GM19035 (cell line): ENCODE measurements around the gene MYH15.

Experiments
- ATAC-seq: cut with Tn5 transposase; IDR thresholded peaks from one replicate; pipeline ENCODE4 v1.9.1; 2021; ENCODE audit not compliant: unreplicated experiment

MYH15 gene

GRCh38 chr3:108510496-108510895 is at the start of gene MYH15:
Gene MYH15, minus strand, starts transcription at chr3:108510596. Its CDS starts 66 bp downstream, at chr3:108510530.
- no peak for ATAC-seq

- no peak for ATAC-seq
These were observed 45.7 kb upstream of the MYH15 start for GRCh38 chr3:108555966-108556581.

GRCh38 chr3:108554913-108555571 is 44.6 kb upstream of the MYH15 start:
- ATAC-seq, result no peak

GRCh38 chr3:108554229-108554628 is 43.8 kb upstream of the MYH15 start:
- no peak for ATAC-seq

GRCh38 chr3:108552267-108553159 is 42.1 kb upstream of the MYH15 start:
- ATAC-seq, result peak; percentile 72

GRCh38 chr3:108548886-108549285 is 38.5 kb upstream of the MYH15 start:
- ATAC-seq, result no peak

- no peak for ATAC-seq
These were observed 37.9 kb upstream of the MYH15 start for GRCh38 chr3:108548304-108548703.

- peak; percentile 68 for ATAC-seq
These were observed 36.3 kb upstream of the MYH15 start for GRCh38 chr3:108546692-108547091.

- peak; percentile 57 for ATAC-seq
These were observed 35.9 kb upstream of the MYH15 start for GRCh38 chr3:108546247-108546646.

GRCh38 chr3:108538083-108538482 is 27.7 kb upstream of the MYH15 start:
- ATAC-seq, result no peak

GRCh38 chr3:108528459-108529252 is 18.3 kb upstream of the MYH15 start:
- ATAC-seq, result peak; percentile 89

GRCh38 chr3:108527817-108528216 is 17.4 kb upstream of the MYH15 start:
- no peak for ATAC-seq

GRCh38 chr3:108527109-108527508 is 16.7 kb upstream of the MYH15 start:
- no peak for ATAC-seq

- ATAC-seq, result no peak
These were observed 15.6 kb upstream of the MYH15 start for GRCh38 chr3:108525971-108526370.

- no peak for ATAC-seq
These were observed 14.9 kb upstream of the MYH15 start for GRCh38 chr3:108525256-108525655.

GRCh38 chr3:108524537-108524936 is 14.1 kb upstream of the MYH15 start:
- ATAC-seq, result no peak

GRCh38 chr3:108518895-108519294 is 8.5 kb upstream of the MYH15 start:
- ATAC-seq, result no peak

GRCh38 chr3:108516881-108517280 is 6.5 kb upstream of the MYH15 start:
- no peak for ATAC-seq

- ATAC-seq, result no peak
These were observed 3.6 kb upstream of the MYH15 start for GRCh38 chr3:108513961-108514360.

- ATAC-seq, result no peak
These were observed 2.3 kb upstream of the MYH15 start for GRCh38 chr3:108512671-108513070.

GRCh38 chr3:108511490-108511889 is 1.1 kb upstream of the MYH15 start:
- no peak for ATAC-seq
